Measurements from ENCODE around the gene IL1B.

GRCh38 chr2:112848833-112849232 is 12.3 kb upstream of the IL1B start:
- TF ChIP-seq POLR2A (IDR thresholded peaks at IDR 0.05) (no peak), CTCF (IDR thresholded peaks at IDR 0.05) (no peak)

All from uterus (tissue), 2 donors.